ENCODE data around the gene REEP2.
A peak's percentile ranks its signal among the peaks of the same experiment; 100 is the strongest.
"Not testable (repeated sequence)": the region's sequence is repeated elsewhere in the genome, so short reads cannot be mapped to it uniquely, and the experiment has no call there.

REEP2 gene

GRCh38 chr5:138465261-138466124 lies 26.6 kb downstream of the REEP2 start, which contains the start of gene EGR1:
Gene EGR1, plus strand, starts transcription at chr5:138465479. Its CDS starts 283 bp downstream, at chr5:138465762.
- DNase-seq (ENCODE audit: low read depth, low spot score), result no peak
- peak within 1 kb of the TSS; percentile 96 for H3K27ac ChIP-seq

- DNase-seq (ENCODE audit: low read depth, low spot score), result no peak
- peak overlapping the region; percentile 96 for H3K27ac ChIP-seq
Measured at GRCh38 chr5:138466125-138466899, 27.5 kb downstream of the REEP2 start.

- DNase-seq (ENCODE audit: low read depth, low spot score), result no peak
- peak overlapping the region; percentile 96 for H3K27ac ChIP-seq
Measured at GRCh38 chr5:138466900-138467710, 28.2 kb downstream of the REEP2 start.

GRCh38 chr5:138467711-138468132 lies 28.9 kb downstream of the REEP2 start:
- no peak overlapping the region for H3K27ac ChIP-seq
- no peak for DNase-seq (ENCODE audit: low read depth, low spot score)

- DNase-seq (ENCODE audit: low read depth, low spot score), result no peak
- peak overlapping the region; percentile 39 for H3K27ac ChIP-seq
Measured at GRCh38 chr5:138468133-138468965, 29.5 kb downstream of the REEP2 start.

GRCh38 chr5:138468966-138469539 lies 30.2 kb downstream of the REEP2 start:
- no peak for DNase-seq (ENCODE audit: low read depth, low spot score)
- H3K27ac ChIP-seq, result peak overlapping the region; percentile 39

GRCh38 chr5:138469540-138470321 lies 30.9 kb downstream of the REEP2 start:
- peak overlapping the region; percentile 39 for H3K27ac ChIP-seq
- DNase-seq (ENCODE audit: low read depth, low spot score), result peak; percentile 84

- no peak for DNase-seq (ENCODE audit: low read depth, low spot score)
- peak overlapping the region; percentile 39 for H3K27ac ChIP-seq
Measured at GRCh38 chr5:138470322-138471051, 31.6 kb downstream of the REEP2 start.

GRCh38 chr5:138471052-138471361 lies 32.1 kb downstream of the REEP2 start:
- H3K27ac ChIP-seq, result peak overlapping the region; percentile 39
- DNase-seq (ENCODE audit: low read depth, low spot score), result no peak

GRCh38 chr5:138472353-138472752 lies 33.5 kb downstream of the REEP2 start:
- no peak for DNase-seq (ENCODE audit: low read depth, low spot score)
- no peak overlapping the region for H3K27ac ChIP-seq

GRCh38 chr5:138473151-138473550 lies 34.3 kb downstream of the REEP2 start:
- DNase-seq (ENCODE audit: low read depth, low spot score); H3K27ac ChIP-seq: not testable (repeated sequence)

- no peak overlapping the region for H3K27ac ChIP-seq
- DNase-seq (ENCODE audit: low read depth, low spot score), result no peak
Measured at GRCh38 chr5:138476918-138477317, 38.1 kb downstream of the REEP2 start.

GRCh38 chr5:138482638-138483037 lies 43.8 kb downstream of the REEP2 start:
- DNase-seq (ENCODE audit: low read depth, low spot score), result no peak
- H3K27ac ChIP-seq, result peak overlapping the region; percentile 49

GRCh38 chr5:138488481-138488945 lies 49.7 kb downstream of the REEP2 start:
- H3K27ac ChIP-seq, result no peak overlapping the region
- no peak for DNase-seq (ENCODE audit: low read depth, low spot score)

GRCh38 chr5:138489683-138490061 lies 50.8 kb downstream of the REEP2 start:
- DNase-seq (ENCODE audit: low read depth, low spot score), result no peak

GRCh38 chr5:138490648-138491283 lies 51.9 kb downstream of the REEP2 start:
- no peak overlapping the region for H3K27ac ChIP-seq
- DNase-seq (ENCODE audit: low read depth, low spot score), result no peak

More at GRCh38 chr5:138489683-138490061, 50.8 kb downstream of the REEP2 start:
- no peak overlapping the region for H3K27ac ChIP-seq

- DNase-seq (ENCODE audit: low read depth, low spot score), result no peak
- H3K27ac ChIP-seq, result peak overlapping the region; percentile 35
Measured at GRCh38 chr5:138491284-138491648, 52.4 kb downstream of the REEP2 start.
